ENCODE data around the gene TCF7L1.
"Not testable (repeated sequence)": the region's sequence is repeated elsewhere in the genome, so short reads cannot be mapped to it uniquely, and the experiment has no call there.

TCF7L1 gene

GRCh38 chr2:85314884-85315242 is 181.7 kb downstream of the TCF7L1 start:
- H3K4me3 ChIP-seq (ENCODE audit: low read depth, low read length): no peak overlapping the region
- TF ChIP-seq MYC (IDR thresholded peaks at IDR 0.05; ENCODE audit: low read depth, low read length): no peak
- TF ChIP-seq MAX (IDR thresholded peaks at IDR 0.05; ENCODE audit: low read depth, low read length): no peak
- no peak for TF ChIP-seq CTCF (IDR thresholded peaks at IDR 0.05; ENCODE audit: low read depth, low read length)
- TF ChIP-seq POLR2A (IDR thresholded peaks at IDR 0.05; ENCODE audit: extremely low read depth, insufficient read length): no peak
- DNase-seq (ENCODE audit: low read depth): no peak

GRCh38 chr2:85315921-85316320 is 182.7 kb downstream of the TCF7L1 start:
- H3K4me3 ChIP-seq (ENCODE audit: low read depth, low read length); DNase-seq (ENCODE audit: low read depth): not testable (repeated sequence)

- peak; percentile 48 for DNase-seq (ENCODE audit: low read depth)
Measured at GRCh38 chr2:85318222-85319074, 185.3 kb downstream of the TCF7L1 start.

GRCh38 chr2:85319796-85320195 is 186.6 kb downstream of the TCF7L1 start:
- TF ChIP-seq POLR2A (IDR thresholded peaks at IDR 0.05; ENCODE audit: extremely low read depth, insufficient read length) (no peak), MYC (IDR thresholded peaks at IDR 0.05; ENCODE audit: low read depth, low read length) (no peak), CTCF (IDR thresholded peaks at IDR 0.05; ENCODE audit: low read depth, low read length) (no peak), MAX (IDR thresholded peaks at IDR 0.05; ENCODE audit: low read depth, low read length) (no peak)
- no peak overlapping the region for H3K4me3 ChIP-seq (ENCODE audit: low read depth, low read length)

More at GRCh38 chr2:85318222-85319074, 185.3 kb downstream of the TCF7L1 start:
- TF ChIP-seq CTCF (IDR thresholded peaks at IDR 0.05; ENCODE audit: low read depth, low read length) (no peak), MAX (IDR thresholded peaks at IDR 0.05; ENCODE audit: low read depth, low read length) (no peak), POLR2A (IDR thresholded peaks at IDR 0.05; ENCODE audit: extremely low read depth, insufficient read length) (no peak), MYC (IDR thresholded peaks at IDR 0.05; ENCODE audit: low read depth, low read length) (no peak)
- no peak overlapping the region for H3K4me3 ChIP-seq (ENCODE audit: low read depth, low read length)

GRCh38 chr2:85323351-85323987 is 190.3 kb downstream of the TCF7L1 start:
- TF ChIP-seq POLR2A (IDR thresholded peaks at IDR 0.05; ENCODE audit: extremely low read depth, insufficient read length) (no peak), CTCF (IDR thresholded peaks at IDR 0.05; ENCODE audit: low read depth, low read length) (no peak), MYC (IDR thresholded peaks at IDR 0.05; ENCODE audit: low read depth, low read length) (no peak), MAX (IDR thresholded peaks at IDR 0.05; ENCODE audit: low read depth, low read length) (no peak)
- peak overlapping the region; percentile 12 for H3K4me3 ChIP-seq (ENCODE audit: low read depth, low read length)
- no peak for DNase-seq (ENCODE audit: low read depth)

More at GRCh38 chr2:85319796-85320195, 186.6 kb downstream of the TCF7L1 start:
- no peak for DNase-seq (ENCODE audit: low read depth)

GRCh38 chr2:85323988-85324367 is 190.8 kb downstream of the TCF7L1 start:
- DNase-seq (ENCODE audit: low read depth): not testable (repeated sequence)
- peak overlapping the region; percentile 12 for H3K4me3 ChIP-seq (ENCODE audit: low read depth, low read length)

Data from NB4 (cell line).